HCT116 (cell line): ENCODE data around the gene PLSCR5. TPM values are rescaled to one million over a fixed set of nuclear protein-coding genes. Genes with fewer than 3 reads are reported as not detected.

Experiments used
- ATAC-seq: fragments of 200-7000 bp; cut with Tn5 transposase; 2 replicates; pipeline ENCODE4 v1.9.1; 2020; ENCODE audit warnings: mild to moderate bottlenecking, moderate library complexity
- BruUV-seq: library from RNA; stranded (reverse); fragments of 400-500 nt; replicated peaks from 2 replicates; lab custom pipeline; 2021; lab: Mats Ljungman, UMichigan
- CTCF ChIA-PET: fragments of 300-600 bp; sonication (Branson Sonifier 250); formaldehyde crosslinking; loops from one replicate; lab custom pipeline; 2021; ENCODE audit warnings: antibody characterized with exemption; lab: Charles Lee
- POLR2A ChIA-PET: fragments of 300-600, 350-600 bp; sonication (Branson Sonifier 250); formaldehyde crosslinking; loops from one replicate; lab custom pipeline; 2021; ENCODE audit warnings: antibody characterized with exemption; lab: Charles Lee
- RAD21 ChIA-PET, 2 experiments: fragments of 300-600 bp; sonication (Branson Sonifier 250); formaldehyde crosslinking; loops; one replicate each; lab custom pipeline; 2023; ENCODE audit warnings: low total read pairs in 2 of 2; ENCODE audit not compliant: uncharacterized antibody in 2 of 2, unreplicated experiment in 2 of 2, low non-redundant PET in 1 of 2; lab: Charles Lee
- DNase-seq: peaks from one replicate; pipeline ENCODE4 v3.0.0-alpha.2; 2010; ENCODE audit warnings: low read depth, low spot score
- H2AFZ ChIP-seq: fragments of 200-600 bp; shearing (Covaris generic), sonication (generic); 2 replicates; pipeline ENCODE4 v1.6.1; 2017; ENCODE audit warnings: low read depth, mixed run types, mixed read lengths, antibody characterized with exemption, low read length; ENCODE audit not compliant: poor library complexity, severe bottlenecking
- H3K27ac ChIP-seq: 2 replicates; pipeline ENCODE4 v1.5.1; 2012; ENCODE audit warnings: low read depth, low read length
- H3K27me3 ChIP-seq: fragments of 200-600 bp; sonication (generic); 2 replicates; pipeline ENCODE4 v1.6.1; 2016; ENCODE audit warnings: mixed run types, low read length, mixed read lengths; ENCODE audit not compliant: insufficient read depth
- H3K36me3 ChIP-seq, 2 experiments: fragments of 200-500 bp in 1 of 2; fragments of 200-600 bp in 1 of 2; sonication (Bioruptor generic) in 1 of 2; sonication (generic) in 1 of 2; 2 replicates each; pipeline versions ENCODE4 v1.5.1 to v1.6.1; 2014 to 2016; ENCODE audit warnings: low read length in 2 of 2, inconsistent platforms in 1 of 2, mixed read lengths in 1 of 2, mixed run types in 1 of 2; ENCODE audit not compliant: insufficient read depth in 2 of 2, control insufficient read depth in 1 of 2
- H3K4me1 ChIP-seq, 2 experiments: fragments of 200-600 bp in 1 of 2; sonication (generic) in 1 of 2; 2 replicates each; pipeline versions ENCODE4 v1.5.1 to v1.6.1; 2012 to 2017; ENCODE audit warnings: low read length in 2 of 2, inconsistent platforms in 1 of 2, mild to moderate bottlenecking in 1 of 2, mixed read lengths in 1 of 2, mixed run types in 1 of 2, moderate library complexity in 1 of 2; ENCODE audit not compliant: insufficient read depth in 2 of 2, control insufficient read depth in 1 of 2
- H3K4me2 ChIP-seq: fragments of 200-600 bp; sonication (generic); 2 replicates; pipeline ENCODE4 v1.6.1; 2017; ENCODE audit warnings: mixed run types, low read length, mixed read lengths
- H3K4me3 ChIP-seq, 2 experiments: fragments of 200-600 bp in 1 of 2; sonication (generic) in 1 of 2; replicated peaks in 1 of 2; 2 replicates each; pipeline ENCODE4 v1.5.1; 2011 to 2016; ENCODE audit warnings: low read length in 2 of 2, control low read depth in 1 of 2, low read depth in 1 of 2, mild to moderate bottlenecking in 1 of 2, mixed read lengths in 1 of 2, mixed run types in 1 of 2
- H3K79me2 ChIP-seq: fragments of 200-600 bp; sonication (generic); 2 replicates; pipeline ENCODE4 v1.6.1; 2017; ENCODE audit warnings: mild to moderate bottlenecking, mixed run types, low read length, moderate library complexity, mixed read lengths; ENCODE audit not compliant: insufficient read depth
- H3K9ac ChIP-seq: fragments of 200-600 bp; sonication (generic); 2 replicates; pipeline ENCODE4 v1.6.1; 2016; ENCODE audit warnings: low read length, mixed read lengths
- H3K9me2 ChIP-seq: fragments of 200-600 bp; sonication (generic), shearing (Covaris generic); 2 replicates; pipeline ENCODE4 v1.6.1; 2017; ENCODE audit warnings: mixed run types, mild to moderate bottlenecking, moderate library complexity; ENCODE audit not compliant: insufficient read depth
- H3K9me3 ChIP-seq, 2 experiments: fragments of 200-500 bp in 1 of 2; fragments of 200-600 bp in 1 of 2; sonication (Bioruptor generic) in 1 of 2; sonication (generic) in 1 of 2; 2 replicates each; pipeline ENCODE4 v1.6.1; 2014 to 2017; ENCODE audit warnings: low read length in 2 of 2, mixed read lengths in 2 of 2, inconsistent platforms in 1 of 2, low read depth in 1 of 2, mild to moderate bottlenecking in 1 of 2, mixed run types in 1 of 2, moderate library complexity in 1 of 2; ENCODE audit not compliant: control insufficient read depth in 1 of 2, insufficient read depth in 1 of 2
- H4K20me1 ChIP-seq: fragments of 200-600 bp; sonication (generic), shearing (Covaris generic); 2 replicates; pipeline ENCODE4 v1.6.1; 2017; ENCODE audit warnings: mixed run types, mild to moderate bottlenecking, moderate library complexity; ENCODE audit not compliant: insufficient read depth
- CBX3 ChIP-seq: IDR thresholded peaks from 2 replicates; pipeline ENCODE4 v1.6.1; 2012; ENCODE audit warnings: low read depth
- CEBPB ChIP-seq: IDR thresholded peaks from 2 replicates; pipeline ENCODE4 v1.6.1; 2012; ENCODE audit warnings: low read depth
- EZH2 ChIP-seq: fragments of 200-600 bp; sonication (generic); IDR thresholded peaks from 2 replicates; pipeline ENCODE4 v1.6.1; 2017; ENCODE audit warnings: antibody characterized with exemption, mixed run types
- EZH2phosphoT487 ChIP-seq: fragments of 200-600 bp; IDR thresholded peaks from 2 replicates; pipeline ENCODE4 v1.6.1; 2018; ENCODE audit warnings: antibody characterized with exemption, borderline replicate concordance
- JUND ChIP-seq: IDR thresholded peaks from 2 replicates; pipeline ENCODE4 v1.6.1; 2012
- POLR2A ChIP-seq: IDR thresholded peaks from 2 replicates; pipeline ENCODE4 v1.7.0; 2011; ENCODE audit warnings: borderline replicate concordance; ENCODE audit not compliant: insufficient read depth, insufficient read length; ENCODE audit errors: extremely low read depth
- RAD21 ChIP-seq: IDR thresholded peaks from 2 replicates; pipeline ENCODE4 v1.6.1; 2012; ENCODE audit warnings: low read depth, mild to moderate bottlenecking
- SIN3A ChIP-seq: IDR thresholded peaks from 2 replicates; pipeline ENCODE4 v1.6.1; 2012; ENCODE audit warnings: low read depth
- SP1 ChIP-seq: IDR thresholded peaks from 2 replicates; pipeline ENCODE4 v1.6.1; 2012; ENCODE audit warnings: low read depth
- ZNF274 ChIP-seq: fragments of 200-500 bp; sonication (Bioruptor generic); IDR thresholded peaks from 2 replicates; pipeline ENCODE4 v1.6.1; 2014; ENCODE audit warnings: mild to moderate bottlenecking, low read depth, low read length, inconsistent platforms
- intact Hi-C: fragments of 100-400 bp; cut with micrococcal nuclease; formaldehyde crosslinking; loops from 2 replicates; pipeline ENCODE4 v1.10.0; 2022
- total RNA-seq: library from RNA; stranded (reverse); gene quantifications from one replicate; pipeline ENCODE4 v1.2.1, GENCODE V29; 2021; ENCODE audit not compliant: unreplicated experiment
- TF ChIP-seq, protein P1 (sequence below): IDR thresholded peaks from 2 replicates; pipeline ENCODE4 v1.6.1; 2012
- TF ChIP-seq, protein P2 (sequence below), 3 experiments: fragments of 200-600 bp in 1 of 3; sonication (generic) in 1 of 3; IDR thresholded peaks in 2 of 3; conservative IDR thresholded peaks in 1 of 3; 2 replicates each; pipeline ENCODE4 v1.5.1; 2012 to 2017; ENCODE audit warnings: low read depth in 2 of 3, low read length in 2 of 3, antibody characterized with exemption in 1 of 3, borderline replicate concordance in 1 of 3, control low read depth in 1 of 3, mild to moderate bottlenecking in 1 of 3, mixed read lengths in 1 of 3, mixed run types in 1 of 3, moderate library complexity in 1 of 3; ENCODE audit not compliant: insufficient read depth in 1 of 3

Gene PLSCR5
- total RNA-seq, 1 experiment from 2014 or later = not detected

DNA sequence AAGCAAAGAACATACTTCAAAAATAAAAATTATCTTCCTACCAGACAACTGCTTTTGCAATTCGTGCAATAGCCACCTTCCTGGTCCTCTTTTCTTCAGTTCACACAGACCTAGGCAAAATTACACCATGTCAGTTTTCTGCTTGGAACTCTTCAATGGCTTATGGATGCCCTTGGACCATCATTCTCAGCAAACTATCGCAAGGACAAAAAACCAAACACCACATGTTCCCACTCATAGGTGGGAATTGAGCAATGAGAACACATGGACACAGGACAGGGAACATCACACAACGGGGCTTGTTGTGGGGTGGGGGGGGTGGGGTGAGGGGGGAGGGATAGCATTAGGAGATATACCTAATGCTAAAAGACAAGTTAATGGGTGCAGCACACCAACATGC, 29.2 kb upstream of the PLSCR5 start:
- Histone ChIP-seq H3K4me3 (no peak overlapping the region), H4K20me1 (no peaks in the 10 kb centered on the region), H2AFZ (no peak overlapping the region), H3K4me1 (no peaks in the 10 kb centered on the region), H3K27ac (no peak overlapping the region), H3K36me3 (no peaks in the 10 kb centered on the region), H3K4me2 (no peak overlapping the region), H3K9me3 (no peaks in the 10 kb centered on the region), H3K27me3 (no peaks in the 10 kb centered on the region), H3K9me2 (no peaks in the 10 kb centered on the region), H3K9ac (no peak overlapping the region), H3K79me2 (no peaks in the 10 kb centered on the region)
- ATAC-seq = no peak
- TF ChIP-seq EZH2phosphoT487 (no peak), EZH2 (no peak), SP1 (no peak), JUND (no peak), RAD21 (no peak), CBX3 (no peak), POLR2A (no peak), ZNF274 (no peak), CEBPB (no peak), SIN3A (no peak)
- TF ChIP-seq, protein P1, sequence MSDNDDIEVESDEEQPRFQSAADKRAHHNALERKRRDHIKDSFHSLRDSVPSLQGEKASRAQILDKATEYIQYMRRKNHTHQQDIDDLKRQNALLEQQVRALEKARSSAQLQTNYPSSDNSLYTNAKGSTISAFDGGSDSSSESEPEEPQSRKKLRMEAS = no peak
- TF ChIP-seq, protein P2, sequence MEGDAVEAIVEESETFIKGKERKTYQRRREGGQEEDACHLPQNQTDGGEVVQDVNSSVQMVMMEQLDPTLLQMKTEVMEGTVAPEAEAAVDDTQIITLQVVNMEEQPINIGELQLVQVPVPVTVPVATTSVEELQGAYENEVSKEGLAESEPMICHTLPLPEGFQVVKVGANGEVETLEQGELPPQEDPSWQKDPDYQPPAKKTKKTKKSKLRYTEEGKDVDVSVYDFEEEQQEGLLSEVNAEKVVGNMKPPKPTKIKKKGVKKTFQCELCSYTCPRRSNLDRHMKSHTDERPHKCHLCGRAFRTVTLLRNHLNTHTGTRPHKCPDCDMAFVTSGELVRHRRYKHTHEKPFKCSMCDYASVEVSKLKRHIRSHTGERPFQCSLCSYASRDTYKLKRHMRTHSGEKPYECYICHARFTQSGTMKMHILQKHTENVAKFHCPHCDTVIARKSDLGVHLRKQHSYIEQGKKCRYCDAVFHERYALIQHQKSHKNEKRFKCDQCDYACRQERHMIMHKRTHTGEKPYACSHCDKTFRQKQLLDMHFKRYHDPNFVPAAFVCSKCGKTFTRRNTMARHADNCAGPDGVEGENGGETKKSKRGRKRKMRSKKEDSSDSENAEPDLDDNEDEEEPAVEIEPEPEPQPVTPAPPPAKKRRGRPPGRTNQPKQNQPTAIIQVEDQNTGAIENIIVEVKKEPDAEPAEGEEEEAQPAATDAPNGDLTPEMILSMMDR (IDR thresholded peaks at IDR 0.05 in 2 of 3, conservative IDR thresholded peaks at IDR 0.05 in 1 of 3; ENCODE audit: borderline replicate concordance in 1 of 3, insufficient read depth in 1 of 3, low read depth in 2 of 3, low read length in 2 of 3) = no peak
- intact Hi-C loops = no loop called here
- DNase-seq = no peak
- CTCF ChIA-PET = no interaction called here
- POLR2A ChIA-PET = no interaction called here
- RAD21 ChIA-PET = no interaction called here
- BruUV-seq = no TSS peak
